Eye (tissue), 1 donor: Measurements from ENCODE around the gene PPFIBP1.
A peak's percentile ranks its signal among the peaks of the same experiment; 100 is the strongest.
"Not testable (repeated sequence)": the region's sequence is repeated elsewhere in the genome, so short reads cannot be mapped to it uniquely, and the experiment has no call there.

Experiments used
- DNase-seq: peaks from one replicate; pipeline ENCODE4 v3.0.0-alpha.2; 2015

The PPFIBP1 gene

DNA sequence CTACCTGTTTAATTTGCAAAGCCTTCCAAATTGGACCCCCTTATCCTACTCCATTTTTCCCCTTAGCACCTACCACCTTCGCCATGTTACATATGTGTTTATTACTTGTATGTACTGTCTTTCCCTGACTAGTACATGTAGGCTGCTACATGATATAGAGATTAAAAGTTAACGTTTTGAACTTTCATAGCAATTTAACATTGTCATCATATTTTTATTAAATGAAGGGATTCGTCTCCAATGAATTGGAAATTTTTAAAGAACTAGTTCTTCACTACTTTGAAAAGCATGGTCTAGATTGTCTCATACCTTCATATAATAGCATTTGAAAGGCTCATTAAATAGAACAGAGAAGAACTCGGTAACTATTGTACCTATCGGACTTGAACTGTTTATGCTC is 107.4 kb downstream of the PPFIBP1 start:
- DNase-seq: no peak

DNA sequence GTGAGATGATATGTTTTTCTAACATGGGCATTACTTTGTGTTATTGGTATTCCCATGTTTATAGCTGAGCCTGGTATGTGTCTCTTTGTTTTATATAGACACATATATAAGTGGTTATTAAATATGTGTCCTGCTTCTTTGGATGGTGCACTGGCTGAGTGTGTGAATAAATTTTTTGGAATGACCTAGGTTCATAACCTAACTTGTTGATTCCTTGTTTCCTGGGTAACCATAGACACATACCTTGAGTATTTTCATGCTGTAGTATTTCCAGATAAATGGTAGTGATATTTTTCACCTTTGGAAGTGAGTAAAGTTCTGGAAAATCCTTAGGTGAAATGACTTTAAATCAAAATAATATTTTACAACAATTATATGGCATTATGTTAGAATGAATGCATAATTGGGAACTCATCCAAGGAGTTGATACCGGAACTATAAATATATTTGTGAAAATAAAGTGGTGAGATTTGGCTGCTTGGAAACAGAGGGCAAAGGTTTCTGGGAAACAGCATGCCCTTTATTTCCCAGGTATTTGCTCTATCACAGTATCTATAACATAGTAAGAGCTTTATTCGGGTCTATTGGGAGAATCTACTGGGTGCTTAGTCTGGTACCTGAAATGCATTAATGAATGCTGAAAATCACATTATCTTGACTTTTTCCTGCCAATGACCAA is 107.9 kb downstream of the PPFIBP1 start:
- DNase-seq: no peak

DNA sequence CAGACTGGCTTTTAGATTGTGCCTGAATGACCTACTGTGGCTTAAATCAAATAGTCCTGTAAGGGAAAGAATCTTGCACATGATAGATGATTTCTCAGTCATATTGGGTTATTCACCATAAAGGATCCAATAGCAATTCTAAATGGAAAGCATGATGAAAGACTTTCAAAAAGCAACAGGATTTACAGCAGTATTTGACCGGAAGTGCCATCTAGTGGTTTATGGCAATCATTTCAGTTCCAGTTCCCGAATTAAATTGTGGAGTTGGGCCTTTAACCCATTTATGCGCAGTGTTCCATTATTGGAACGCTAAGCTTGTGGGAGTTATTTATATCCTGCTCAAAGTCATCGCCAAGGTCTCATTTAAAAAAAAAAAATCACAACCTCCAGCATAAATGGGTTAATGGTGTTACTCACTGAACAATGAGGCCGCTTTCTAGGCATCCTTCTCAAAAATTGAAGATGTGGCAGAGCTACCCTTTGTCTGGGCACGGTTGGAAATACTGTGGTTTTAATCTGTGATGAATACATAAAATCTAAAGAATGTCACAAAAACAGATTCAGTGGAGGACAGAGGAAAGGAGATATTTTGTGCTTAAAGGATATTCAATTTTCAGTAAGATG is 111.5 kb downstream of the PPFIBP1 start:
- DNase-seq: peak; percentile 60

DNA sequence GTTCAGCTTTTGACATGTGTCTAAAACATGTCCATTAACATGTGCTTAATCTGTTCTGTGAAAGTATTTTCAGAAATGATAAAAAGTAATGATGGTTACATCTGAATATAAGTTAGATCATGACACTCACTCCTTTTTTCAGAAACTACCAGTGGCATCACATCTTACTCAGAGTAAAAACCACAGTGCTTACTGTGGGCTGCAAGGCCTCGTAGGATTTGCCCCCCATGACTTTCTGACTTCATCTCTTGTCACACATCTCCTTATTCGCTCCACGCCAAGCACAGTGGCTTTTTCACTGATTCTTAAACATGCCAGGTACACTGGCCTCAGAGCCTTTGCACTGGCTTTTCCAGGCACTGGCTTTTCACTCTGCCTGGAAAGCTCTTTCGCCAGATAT is 112.6 kb downstream of the PPFIBP1 start:
- not testable (repeated sequence) for DNase-seq

DNA sequence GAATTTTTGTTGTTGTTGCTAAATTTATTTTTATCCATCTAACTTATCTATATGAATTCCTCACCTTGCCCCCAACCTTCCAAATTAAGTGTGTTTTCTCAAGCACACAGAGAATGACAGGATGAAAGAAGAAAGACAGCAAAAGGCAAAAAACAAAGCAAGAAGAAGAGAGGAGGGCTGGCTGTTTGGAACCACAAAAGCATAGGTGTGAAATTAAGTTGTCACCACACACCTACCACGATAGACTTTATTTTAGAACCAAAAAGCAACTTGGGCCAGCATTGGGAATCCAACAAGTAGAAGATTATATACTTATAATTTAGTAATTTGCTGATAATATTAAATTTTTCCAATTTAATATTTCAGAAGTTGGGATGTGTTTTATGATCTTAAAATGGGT is 113.5 kb downstream of the PPFIBP1 start:
- DNase-seq: no peak

DNA sequence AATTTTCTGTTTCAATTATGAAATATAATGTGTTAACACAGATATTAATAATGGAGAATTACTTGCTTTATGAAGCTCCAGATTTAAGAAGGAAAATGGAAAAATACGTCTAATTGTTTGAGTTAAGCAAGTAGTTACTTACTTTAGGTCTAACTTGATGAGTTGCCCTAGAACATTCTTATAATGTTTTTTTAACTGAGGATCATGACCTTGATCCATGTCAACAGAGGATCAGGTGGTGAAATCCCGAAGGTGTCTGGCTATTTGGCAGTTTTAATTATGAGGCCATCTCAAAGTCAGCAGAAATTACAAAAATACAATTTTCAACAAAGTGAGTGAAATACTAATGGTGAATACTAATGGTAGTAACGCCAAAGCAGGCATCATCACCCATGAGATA is 115.3 kb downstream of the PPFIBP1 start:
- DNase-seq: no peak

DNA sequence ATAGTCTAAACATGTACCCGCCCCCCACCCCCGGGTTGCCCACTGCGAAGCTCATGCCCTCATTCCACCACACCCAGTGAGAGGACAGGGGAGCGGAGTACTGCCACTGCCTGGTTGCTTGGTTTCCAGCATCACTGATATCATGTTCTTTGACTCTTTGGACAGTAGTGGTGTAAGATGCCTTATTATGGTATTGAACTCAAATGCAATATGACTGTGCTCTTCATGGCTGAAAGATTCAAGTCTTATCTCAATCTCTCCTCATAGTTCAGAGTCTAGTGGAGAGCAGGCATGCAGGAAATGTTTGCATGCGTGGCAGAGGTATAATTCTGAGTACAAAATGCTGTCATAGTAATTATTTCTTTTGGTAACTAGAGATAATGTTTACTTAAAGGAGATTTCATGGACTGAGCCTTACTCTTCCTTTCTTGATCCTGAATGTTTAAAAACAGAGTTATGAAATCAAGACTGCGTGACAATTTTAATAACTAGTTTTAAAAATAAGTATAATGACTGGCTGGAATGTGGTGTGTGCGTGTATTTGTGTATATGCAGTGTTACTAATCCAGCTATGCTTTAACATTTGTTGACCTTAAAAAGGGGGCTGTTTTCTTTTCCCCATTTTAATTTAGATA is 116.7 kb downstream of the PPFIBP1 start:
- not testable (repeated sequence) for DNase-seq

DNA sequence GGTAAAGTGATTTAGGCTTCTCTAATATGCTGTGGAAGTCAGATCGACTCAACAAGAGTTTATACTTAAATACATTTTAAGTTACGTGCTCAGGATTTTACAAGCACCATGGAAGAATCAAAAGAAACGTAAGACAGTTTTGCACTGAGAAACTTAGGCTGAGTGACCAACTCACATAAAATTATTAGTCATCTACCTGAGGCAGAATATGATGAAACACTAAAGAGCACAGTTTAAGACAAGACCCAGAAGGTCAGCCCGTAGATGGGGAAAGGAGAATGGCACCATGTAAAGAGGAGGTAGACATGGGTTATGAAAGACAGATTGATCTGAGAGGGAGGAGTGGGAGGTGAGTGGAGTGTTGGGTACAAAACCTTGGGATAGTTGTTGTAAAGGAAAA is 118.4 kb downstream of the PPFIBP1 start:
- not testable (repeated sequence) for DNase-seq

DNA sequence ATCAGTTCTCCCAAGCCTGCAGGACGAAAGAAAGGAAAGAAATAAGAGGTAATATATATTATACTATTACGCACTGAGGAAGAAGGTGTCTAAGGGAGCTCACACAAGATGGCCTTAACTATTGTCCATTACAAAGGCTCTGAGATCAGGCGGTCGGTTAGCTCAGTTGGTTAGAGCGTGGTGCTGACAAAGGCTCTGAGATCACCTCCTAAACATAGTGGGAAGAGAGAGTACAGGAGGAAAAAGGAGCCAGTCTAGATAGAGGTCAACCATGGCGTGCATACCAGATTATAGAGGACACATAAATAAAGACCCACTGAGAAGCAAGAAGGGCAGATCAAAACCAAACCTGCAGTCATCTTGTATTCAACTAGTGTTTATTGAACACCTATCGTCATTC is 118.9 kb downstream of the PPFIBP1 start:
- not testable (repeated sequence) for DNase-seq

DNA sequence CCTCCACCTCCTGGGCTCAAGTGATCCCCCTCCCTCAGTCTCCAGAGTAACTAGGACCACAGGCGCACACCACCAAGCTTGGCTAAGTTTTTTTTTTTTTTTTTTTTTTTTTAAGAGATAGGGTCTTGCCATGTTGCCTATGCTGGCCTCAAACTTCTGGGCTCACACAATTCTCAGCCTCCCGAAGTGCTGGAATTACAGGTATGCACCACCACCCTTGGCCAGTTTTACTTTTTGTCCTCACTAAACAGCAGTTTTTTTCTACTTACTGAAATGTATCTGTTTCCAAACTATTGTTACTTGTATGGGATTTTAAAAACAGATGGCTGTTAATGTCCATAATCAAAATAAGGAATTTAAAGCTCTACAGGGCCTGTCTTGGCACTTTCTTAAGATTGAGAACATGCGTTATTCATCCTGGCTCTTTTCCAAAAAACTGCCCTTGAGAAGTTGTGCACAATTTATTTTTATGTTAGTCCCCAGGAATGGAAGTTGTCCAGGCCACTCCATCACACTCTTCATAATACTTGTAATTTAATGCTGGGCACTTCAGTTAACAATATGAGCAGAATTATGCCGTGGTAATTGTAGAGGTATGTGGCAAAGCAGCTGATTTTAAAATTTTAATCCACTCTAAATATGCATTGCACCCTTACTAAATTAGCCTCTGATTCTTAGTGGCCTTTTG is 120.3 kb downstream of the PPFIBP1 start:
- no peak for DNase-seq

DNA sequence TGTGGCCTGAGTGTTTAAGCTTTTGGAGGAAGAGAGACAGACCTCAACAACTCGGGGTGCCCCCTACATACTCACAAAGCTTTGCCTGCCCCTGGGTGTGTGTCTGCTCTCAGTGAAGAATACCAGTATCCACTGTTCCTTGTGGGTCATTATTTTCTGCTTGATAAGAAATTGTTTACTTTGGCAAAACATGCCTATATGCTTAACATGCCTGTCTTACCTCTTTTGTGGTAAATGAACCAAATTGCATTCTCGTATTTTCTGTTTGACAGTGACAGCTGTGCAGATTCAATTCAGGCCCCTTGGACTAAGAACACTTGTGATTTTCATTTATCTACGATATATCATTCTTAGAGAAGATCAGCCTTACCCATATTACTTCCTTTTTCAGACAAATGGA is 121.7 kb downstream of the PPFIBP1 start:
- no peak for DNase-seq

DNA sequence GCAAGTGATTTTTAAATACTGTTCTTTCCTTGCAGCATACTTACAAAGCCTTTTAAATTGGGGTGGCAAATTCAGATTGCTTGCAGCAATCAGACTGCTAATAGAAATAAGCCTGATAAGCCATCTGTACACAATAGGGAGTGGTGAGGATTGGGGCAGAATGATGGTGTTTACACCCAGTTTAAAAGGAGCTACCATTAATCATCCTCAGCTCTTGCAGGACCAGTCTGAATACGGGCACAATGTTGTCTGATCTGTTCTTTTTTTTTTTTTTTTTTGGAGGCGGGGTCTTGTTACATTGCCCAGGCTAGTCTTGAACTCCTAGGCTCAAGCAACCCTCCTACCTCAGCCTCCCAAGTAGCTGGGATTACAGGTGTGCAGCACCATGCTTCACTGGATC is 122.1 kb downstream of the PPFIBP1 start:
- DNase-seq: no peak

DNA sequence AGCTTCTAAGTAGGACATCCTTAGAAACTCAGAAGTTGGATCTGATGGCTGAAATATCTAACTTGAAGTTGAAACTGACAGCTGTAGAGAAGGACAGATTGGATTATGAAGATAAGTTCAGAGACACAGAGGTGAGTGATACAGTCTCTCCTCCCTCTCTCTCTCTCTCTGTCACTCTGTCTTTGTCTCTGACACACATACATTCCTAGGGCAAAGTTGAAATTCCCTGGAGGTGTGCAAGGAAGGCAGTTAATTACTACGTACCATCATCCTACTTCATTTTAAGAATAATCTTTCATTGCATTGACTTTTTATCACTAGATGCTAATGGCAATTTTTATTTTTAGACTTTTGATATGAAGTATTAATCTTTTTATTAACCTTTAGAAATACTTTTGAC is 126.0 kb downstream of the PPFIBP1 start:
- no peak for DNase-seq

DNA sequence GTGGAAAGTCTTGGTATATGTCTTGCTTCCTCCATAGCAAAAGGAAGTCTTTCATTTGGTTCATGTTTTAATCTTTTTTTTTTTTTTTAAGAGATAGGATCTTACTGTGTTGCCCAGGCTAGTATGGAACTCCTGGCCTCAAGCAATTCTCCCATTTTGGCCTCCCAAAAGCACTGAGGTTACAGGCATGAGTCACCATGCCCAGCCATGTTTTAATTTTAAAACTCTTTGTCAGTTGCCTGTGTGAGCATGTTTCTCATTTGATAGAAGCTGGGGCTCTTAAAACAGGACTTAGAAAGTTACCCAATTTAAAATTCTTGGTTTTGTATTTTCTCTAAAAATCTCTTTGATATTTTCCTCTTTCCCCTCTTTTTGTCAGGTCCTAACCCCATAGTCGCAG is 127.2 kb downstream of the PPFIBP1 start:
- no peak for DNase-seq

DNA sequence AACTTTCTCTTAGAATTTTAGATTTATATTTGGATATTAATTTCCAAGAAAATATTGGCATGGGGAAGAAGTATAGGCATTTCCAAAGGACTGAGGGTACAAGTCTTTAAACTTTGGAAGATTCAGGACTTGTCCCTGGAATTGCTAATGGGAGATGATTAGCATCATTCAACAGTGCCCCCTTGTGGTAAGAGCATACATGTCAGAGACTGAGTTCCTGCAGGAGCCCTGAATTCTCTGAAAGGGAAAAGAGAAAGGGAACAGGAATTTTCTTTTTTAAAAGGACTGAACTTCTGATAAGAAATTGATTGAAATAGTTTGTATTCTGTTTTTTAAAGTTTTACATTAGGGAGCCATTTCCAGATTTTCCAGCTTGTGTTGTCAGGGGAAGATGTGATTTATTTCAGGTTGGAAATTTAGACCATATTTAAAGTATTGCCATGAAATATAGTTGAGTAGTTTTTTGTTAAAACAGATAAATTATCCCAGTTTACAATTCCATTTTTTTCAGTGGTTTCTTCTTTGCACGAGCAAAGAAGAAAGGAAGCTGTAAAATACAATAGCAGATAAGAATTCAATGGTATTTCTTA is 128.3 kb downstream of the PPFIBP1 start:
- peak; percentile 93 for DNase-seq

DNA sequence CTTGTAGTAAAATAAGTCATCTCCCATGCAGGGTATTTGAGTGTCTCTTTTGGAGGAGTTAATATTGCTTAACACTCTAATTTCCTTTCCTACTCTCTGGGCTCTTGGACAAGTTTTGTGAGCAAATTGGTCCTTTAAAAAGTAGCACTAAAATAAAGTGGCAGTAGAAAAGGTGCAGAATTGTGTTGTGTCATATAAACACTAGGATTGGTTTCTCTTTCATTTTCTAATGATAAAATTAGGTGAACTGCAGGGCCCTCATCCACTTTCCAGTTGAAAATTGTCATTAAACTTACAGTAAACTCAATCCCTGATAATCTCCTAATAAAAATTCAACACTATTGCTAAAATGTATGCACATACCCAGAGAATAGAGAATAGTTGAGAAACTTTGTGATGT is 129.7 kb downstream of the PPFIBP1 start:
- no peak for DNase-seq

DNA sequence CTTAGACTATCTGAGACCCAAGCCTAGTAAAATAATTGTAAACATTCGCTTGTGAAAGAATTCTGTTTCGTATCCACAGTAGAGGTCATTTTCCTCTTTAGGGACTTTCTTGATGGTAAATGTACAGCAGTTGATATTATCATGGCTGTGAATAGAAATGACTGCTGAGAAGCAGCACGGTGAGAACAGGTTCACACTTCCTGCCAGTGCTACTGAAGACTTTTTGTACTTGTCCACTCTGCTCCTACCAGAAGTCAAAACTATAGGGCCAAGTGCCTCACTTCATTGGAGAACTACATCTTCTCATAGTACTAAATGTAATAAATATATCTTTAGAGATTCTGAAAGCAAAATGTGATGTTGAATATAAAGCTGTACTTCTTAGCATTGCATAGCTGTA is 131.5 kb downstream of the PPFIBP1 start:
- not testable (repeated sequence) for DNase-seq

DNA sequence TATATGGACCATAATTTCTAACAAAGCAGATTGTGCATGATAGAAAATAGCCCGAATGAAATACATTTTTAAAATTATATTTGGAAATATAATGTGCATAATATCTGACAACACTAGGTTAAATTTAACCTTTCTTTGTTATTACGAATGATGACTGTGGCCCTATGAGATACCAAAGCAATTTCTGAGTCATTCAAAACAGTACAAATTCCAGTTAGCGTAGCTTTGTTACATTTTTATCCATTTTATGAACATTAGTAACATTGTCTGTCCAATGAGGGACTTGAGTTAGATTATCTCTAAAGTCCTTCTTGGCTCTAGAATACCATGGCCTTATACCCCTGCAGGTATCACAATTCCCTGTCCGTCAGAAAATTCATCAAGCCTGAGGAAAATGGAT is 133.3 kb downstream of the PPFIBP1 start:
- no peak for DNase-seq

DNA sequence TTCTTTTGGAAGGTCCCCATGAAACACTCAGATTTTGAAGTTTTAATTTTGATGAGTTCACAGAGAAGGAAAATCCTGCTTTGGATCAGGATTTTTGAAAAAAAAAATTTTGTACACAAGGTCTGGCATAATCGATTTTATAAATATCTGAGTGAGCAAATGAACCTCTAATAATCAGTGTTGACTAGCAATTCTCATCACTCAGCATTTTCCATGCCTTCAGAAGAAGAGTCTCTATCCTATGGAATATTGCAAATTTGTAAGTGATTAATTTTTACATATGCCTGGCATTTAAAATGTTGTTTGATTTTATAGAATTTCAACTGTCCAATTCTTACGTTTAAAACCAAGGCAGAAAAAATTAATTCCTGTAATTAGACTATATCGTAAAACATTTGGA is 141.7 kb downstream of the PPFIBP1 start:
- DNase-seq: no peak

DNA sequence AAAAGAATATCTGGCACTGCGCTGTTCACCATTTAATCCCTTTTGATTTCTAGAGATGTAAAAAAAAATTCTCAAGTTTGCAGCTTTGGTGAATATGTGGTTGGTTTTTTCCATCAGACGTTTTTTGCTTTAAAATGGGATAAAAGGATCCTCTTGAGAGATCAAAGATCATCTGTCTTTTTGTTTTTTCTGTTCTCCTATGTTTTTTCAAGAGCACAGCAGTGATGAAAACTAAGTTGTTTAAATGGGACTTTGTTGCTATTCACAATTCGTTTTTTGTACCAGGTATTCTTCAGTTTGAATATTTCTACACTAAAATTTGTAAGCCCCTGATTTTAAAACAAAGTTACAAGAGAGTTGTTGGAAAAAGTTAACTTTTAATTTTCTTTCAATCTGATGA is 142.5 kb downstream of the PPFIBP1 start:
- no peak for DNase-seq

DNA sequence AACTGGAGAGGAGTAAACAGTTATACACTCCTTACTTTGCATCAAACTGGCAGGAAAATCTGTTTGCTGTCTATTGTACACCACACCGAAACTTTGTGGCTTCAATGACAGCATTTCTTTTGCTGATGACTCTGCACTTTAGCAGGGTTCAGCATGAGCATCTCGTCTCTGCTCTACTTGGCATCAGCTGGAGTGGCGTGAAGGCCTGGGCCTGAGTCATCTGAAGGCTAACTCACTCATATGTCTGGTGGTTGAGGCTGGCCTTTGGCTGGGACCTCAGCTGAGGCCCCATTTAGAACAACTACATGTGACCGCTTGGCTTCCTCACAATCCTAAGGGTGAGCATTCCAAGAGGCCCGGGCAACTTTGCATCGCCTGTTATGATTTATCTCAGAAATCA is 143.5 kb downstream of the PPFIBP1 start:
- DNase-seq: no peak

DNA sequence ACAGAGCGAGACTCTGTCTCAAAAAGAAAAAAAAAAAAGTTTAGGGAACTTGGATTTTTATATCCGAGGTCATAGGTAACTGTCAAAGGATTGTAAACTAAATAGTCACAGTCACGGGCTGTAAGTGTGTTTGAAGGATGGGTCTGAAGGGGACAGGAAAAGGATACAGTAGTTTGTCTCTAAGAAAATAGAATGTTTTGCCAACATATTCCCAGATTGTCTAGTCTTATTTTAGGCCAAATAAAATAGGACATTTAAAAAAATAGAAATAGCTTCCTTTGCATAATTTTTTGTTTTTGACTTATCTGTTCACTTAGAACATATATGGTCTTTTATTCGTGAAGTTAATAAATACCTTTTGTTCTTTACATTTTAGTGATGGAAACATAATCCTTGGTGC is 148.0 kb downstream of the PPFIBP1 start:
- DNase-seq: no peak

DNA sequence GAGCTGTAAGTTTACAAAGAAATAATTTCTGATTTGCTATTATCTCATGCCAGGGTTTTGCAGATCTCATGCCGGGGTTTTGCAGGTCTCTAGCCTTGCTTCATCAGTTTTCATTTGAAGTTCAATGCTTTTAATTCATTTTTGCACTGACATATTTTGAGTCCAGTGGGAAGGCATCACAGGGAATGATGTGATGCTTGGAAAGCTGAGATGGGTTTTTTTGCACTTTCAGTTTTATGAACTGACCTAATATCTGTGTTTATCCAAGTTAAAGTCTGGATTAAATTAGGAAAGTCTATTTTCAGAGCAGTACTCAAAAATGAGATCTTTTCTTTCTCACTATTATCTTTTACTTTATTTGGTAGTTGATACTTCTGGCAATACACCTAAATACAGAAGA is 148.6 kb downstream of the PPFIBP1 start:
- DNase-seq: peak; percentile 6
